Endothelial cell of umbilical vein (primary cell): ENCODE measurements around the gene ZNF24.

Source experiments
- CTCF ChIP-seq, 2 donors: IDR thresholded peaks; 1 replicate in 1 of 2; 2 replicates in 1 of 2; pipeline ENCODE4 v1.5.1; 2011; ENCODE audit warnings: low read length in 2 of 2, mild to moderate bottlenecking in 2 of 2, moderate library complexity in 2 of 2, control low read depth in 1 of 2, inconsistent platforms in 1 of 2, low read depth in 1 of 2; ENCODE audit not compliant: insufficient read depth in 1 of 2; ENCODE audit errors: extremely low read depth in 1 of 2
- POLR2A ChIP-seq: IDR thresholded peaks from 2 replicates; pipeline ENCODE4 v1.6.1; 2012; ENCODE audit warnings: low read depth, mild to moderate bottlenecking, control low read depth, low read length

- TF ChIP-seq CTCF (IDR thresholded peaks at IDR 0.05; ENCODE audit: extremely low read depth in 1 of 2, insufficient read depth in 1 of 2, low read depth in 1 of 2, low read length in 2 of 2) (no peak), POLR2A (no peak)
Measured at GRCh38 chr18:35291166-35291565, 53.1 kb downstream of the ZNF24 start.
